Ishikawa (cell line): ENCODE results near the gene CDHR1.

ENCODE experiments used
- CEBPB ChIP-seq: IDR thresholded peaks from 2 replicates; pipeline ENCODE4 v1.6.1; 2012
- EP300 ChIP-seq: IDR thresholded peaks from 2 replicates; pipeline ENCODE4 v1.6.1; 2012; ENCODE audit warnings: borderline replicate concordance
- FOXM1 ChIP-seq: IDR thresholded peaks from 2 replicates; pipeline ENCODE4 v1.6.1; 2012; ENCODE audit warnings: low read depth, borderline replicate concordance
- TAF1 ChIP-seq: IDR thresholded peaks from 2 replicates; pipeline ENCODE4 v1.6.1; 2012; ENCODE audit warnings: low read depth, mild to moderate bottlenecking
- TEAD4 ChIP-seq: IDR thresholded peaks from 2 replicates; pipeline ENCODE4 v1.6.1; 2012
- TF ChIP-seq, protein P1 (sequence below): IDR thresholded peaks from 2 replicates; pipeline ENCODE4 v1.6.1; 2012; ENCODE audit warnings: low read depth, mild to moderate bottlenecking

DNA sequence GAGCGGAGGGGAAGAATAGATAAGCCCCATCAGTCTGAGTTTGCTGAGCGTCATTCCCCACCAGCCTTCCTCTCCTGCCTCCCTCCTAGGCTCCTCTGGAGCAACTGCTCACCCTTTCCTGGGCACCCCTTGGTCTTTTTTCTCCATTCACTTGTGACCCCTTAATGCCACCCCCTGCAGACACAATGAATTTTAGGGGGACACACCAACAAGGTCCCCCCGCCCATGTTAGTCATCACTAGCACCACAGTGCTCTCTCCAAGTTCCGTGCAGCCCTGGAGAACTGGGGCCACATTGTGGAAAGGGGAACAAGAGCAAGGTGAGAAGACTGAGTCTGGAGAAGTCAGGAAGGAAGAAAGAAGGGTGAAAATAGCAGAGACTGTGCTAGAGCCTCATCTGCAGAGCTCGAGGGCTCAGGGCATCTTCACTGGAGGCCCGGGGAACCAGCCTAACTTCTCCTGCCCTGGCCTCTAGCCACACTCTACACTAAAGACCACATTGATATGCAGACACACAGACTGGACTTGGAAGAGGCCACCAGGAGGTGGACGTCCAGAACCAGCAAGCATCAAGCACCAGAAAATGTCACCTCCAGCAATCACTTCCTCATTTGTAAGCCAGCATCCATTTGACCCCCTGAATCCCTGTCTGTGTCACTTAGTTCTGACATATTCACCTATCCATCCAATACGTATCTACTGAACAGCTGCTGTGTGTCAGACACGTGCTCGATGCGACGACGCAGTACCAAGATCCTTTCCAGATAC is 68.0 kb downstream of the CDHR1 start:
- TF ChIP-seq TEAD4 (no peak), CEBPB (no peak), EP300 (no peak), TAF1 (no peak), FOXM1 (no peak)
- TF ChIP-seq, protein P1, sequence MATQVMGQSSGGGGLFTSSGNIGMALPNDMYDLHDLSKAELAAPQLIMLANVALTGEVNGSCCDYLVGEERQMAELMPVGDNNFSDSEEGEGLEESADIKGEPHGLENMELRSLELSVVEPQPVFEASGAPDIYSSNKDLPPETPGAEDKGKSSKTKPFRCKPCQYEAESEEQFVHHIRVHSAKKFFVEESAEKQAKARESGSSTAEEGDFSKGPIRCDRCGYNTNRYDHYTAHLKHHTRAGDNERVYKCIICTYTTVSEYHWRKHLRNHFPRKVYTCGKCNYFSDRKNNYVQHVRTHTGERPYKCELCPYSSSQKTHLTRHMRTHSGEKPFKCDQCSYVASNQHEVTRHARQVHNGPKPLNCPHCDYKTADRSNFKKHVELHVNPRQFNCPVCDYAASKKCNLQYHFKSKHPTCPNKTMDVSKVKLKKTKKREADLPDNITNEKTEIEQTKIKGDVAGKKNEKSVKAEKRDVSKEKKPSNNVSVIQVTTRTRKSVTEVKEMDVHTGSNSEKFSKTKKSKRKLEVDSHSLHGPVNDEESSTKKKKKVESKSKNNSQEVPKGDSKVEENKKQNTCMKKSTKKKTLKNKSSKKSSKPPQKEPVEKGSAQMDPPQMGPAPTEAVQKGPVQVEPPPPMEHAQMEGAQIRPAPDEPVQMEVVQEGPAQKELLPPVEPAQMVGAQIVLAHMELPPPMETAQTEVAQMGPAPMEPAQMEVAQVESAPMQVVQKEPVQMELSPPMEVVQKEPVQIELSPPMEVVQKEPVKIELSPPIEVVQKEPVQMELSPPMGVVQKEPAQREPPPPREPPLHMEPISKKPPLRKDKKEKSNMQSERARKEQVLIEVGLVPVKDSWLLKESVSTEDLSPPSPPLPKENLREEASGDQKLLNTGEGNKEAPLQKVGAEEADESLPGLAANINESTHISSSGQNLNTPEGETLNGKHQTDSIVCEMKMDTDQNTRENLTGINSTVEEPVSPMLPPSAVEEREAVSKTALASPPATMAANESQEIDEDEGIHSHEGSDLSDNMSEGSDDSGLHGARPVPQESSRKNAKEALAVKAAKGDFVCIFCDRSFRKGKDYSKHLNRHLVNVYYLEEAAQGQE, result no peak
